ENCODE measurements around the gene SLC37A1.

Gene SLC37A1

GRCh38 chr21:42525676-42526378 is 12.2 kb downstream of the SLC37A1 start:
- 83 to 87% methylated on average over 9 of the region's 9 CpGs for WGBS, 2 experiments
- H3K4me3 ChIP-seq (ENCODE audit: insufficient read depth, low read depth, low read length), result no peak overlapping the region

GRCh38 chr21:42526379-42526727 is 12.7 kb downstream of the SLC37A1 start:
- no peak overlapping the region for H3K4me3 ChIP-seq (ENCODE audit: insufficient read depth, low read depth, low read length)

More at GRCh38 chr21:42525676-42526378, 12.2 kb downstream of the SLC37A1 start:
- Histone ChIP-seq H3K27me3 (ENCODE audit: control insufficient read depth, insufficient read depth, low read length, poor library complexity, severe bottlenecking) (no peaks in the 10 kb centered on the region), H3K27ac (ENCODE audit: insufficient read depth, low read depth, low read length, poor library complexity, severe bottlenecking) (no peak overlapping the region), H3K36me3 (ENCODE audit: control insufficient read depth, insufficient read depth, low read length) (no peaks in the 10 kb centered on the region), H3K4me1 (ENCODE audit: control insufficient read depth, insufficient read depth, low read length) (peaks cover 31% of the 10 kb centered on the region), H3K9me3 (ENCODE audit: control insufficient read depth, low read length) (no peaks in the 10 kb centered on the region)

GRCh38 chr21:42527127-42527488 is 13.5 kb downstream of the SLC37A1 start:
- Histone ChIP-seq H3K36me3 (ENCODE audit: control insufficient read depth, insufficient read depth, low read length) (no peaks in the 10 kb centered on the region), H3K27me3 (ENCODE audit: control insufficient read depth, insufficient read depth, low read length, poor library complexity, severe bottlenecking) (no peaks in the 10 kb centered on the region), H3K27ac (ENCODE audit: insufficient read depth, low read depth, low read length, poor library complexity, severe bottlenecking) (no peak overlapping the region), H3K4me1 (ENCODE audit: control insufficient read depth, insufficient read depth, low read length) (peaks cover 31% of the 10 kb centered on the region), H3K9me3 (ENCODE audit: control insufficient read depth, low read length) (no peaks in the 10 kb centered on the region), H3K4me3 (ENCODE audit: insufficient read depth, low read depth, low read length) (no peak overlapping the region)
- 95% methylated on average over 8 of the region's 8 CpGs for WGBS, 2 experiments

More at GRCh38 chr21:42526379-42526727, 12.7 kb downstream of the SLC37A1 start:
- H3K4me1 ChIP-seq (ENCODE audit: control insufficient read depth, insufficient read depth, low read length), result peaks cover 31% of the 10 kb centered on the region
- H3K27me3 ChIP-seq (ENCODE audit: control insufficient read depth, insufficient read depth, low read length, poor library complexity, severe bottlenecking), result no peaks in the 10 kb centered on the region
- no peaks in the 10 kb centered on the region for H3K36me3 ChIP-seq (ENCODE audit: control insufficient read depth, insufficient read depth, low read length)
- WGBS, 2 experiments, result 82 to 84% methylated on average over 9 of the region's 9 CpGs
- no peaks in the 10 kb centered on the region for H3K9me3 ChIP-seq (ENCODE audit: control insufficient read depth, low read length)
- no peak overlapping the region for H3K27ac ChIP-seq (ENCODE audit: insufficient read depth, low read depth, low read length, poor library complexity, severe bottlenecking)

- no peaks in the 10 kb centered on the region for H3K36me3 ChIP-seq (ENCODE audit: control insufficient read depth, insufficient read depth, low read length)
- peaks cover 31% of the 10 kb centered on the region for H3K4me1 ChIP-seq (ENCODE audit: control insufficient read depth, insufficient read depth, low read length)
- H3K27me3 ChIP-seq (ENCODE audit: control insufficient read depth, insufficient read depth, low read length, poor library complexity, severe bottlenecking), result no peaks in the 10 kb centered on the region
- WGBS, 2 experiments, result 94% methylated on average over 13 of the region's 13 CpGs
- no peaks in the 10 kb centered on the region for H3K9me3 ChIP-seq (ENCODE audit: control insufficient read depth, low read length)
- H3K27ac ChIP-seq (ENCODE audit: insufficient read depth, low read depth, low read length, poor library complexity, severe bottlenecking), result no peak overlapping the region
- H3K4me3 ChIP-seq (ENCODE audit: insufficient read depth, low read depth, low read length), result no peak overlapping the region
These were observed 14.0 kb downstream of the SLC37A1 start for GRCh38 chr21:42527489-42528158.

- no peaks in the 10 kb centered on the region for H3K9me3 ChIP-seq (ENCODE audit: control insufficient read depth, low read length)
- WGBS, 2 experiments, result 91 to 95% methylated on average over 5 of the region's 5 CpGs
- H3K27ac ChIP-seq (ENCODE audit: insufficient read depth, low read depth, low read length, poor library complexity, severe bottlenecking), result no peak overlapping the region
- no peaks in the 10 kb centered on the region for H3K36me3 ChIP-seq (ENCODE audit: control insufficient read depth, insufficient read depth, low read length)
- H3K4me1 ChIP-seq (ENCODE audit: control insufficient read depth, insufficient read depth, low read length), result peaks cover 13% of the 10 kb centered on the region
- no peaks in the 10 kb centered on the region for H3K27me3 ChIP-seq (ENCODE audit: control insufficient read depth, insufficient read depth, low read length, poor library complexity, severe bottlenecking)
- no peak overlapping the region for H3K4me3 ChIP-seq (ENCODE audit: insufficient read depth, low read depth, low read length)
These were observed 16.5 kb downstream of the SLC37A1 start for GRCh38 chr21:42530167-42530518.

GRCh38 chr21:42531771-42532170 is 18.1 kb downstream of the SLC37A1 start:
- Histone ChIP-seq H3K9me3 (ENCODE audit: control insufficient read depth, low read length) (no peaks in the 10 kb centered on the region), H3K27ac (ENCODE audit: insufficient read depth, low read depth, low read length, poor library complexity, severe bottlenecking) (no peak overlapping the region), H3K27me3 (ENCODE audit: control insufficient read depth, insufficient read depth, low read length, poor library complexity, severe bottlenecking) (no peaks in the 10 kb centered on the region), H3K36me3 (ENCODE audit: control insufficient read depth, insufficient read depth, low read length) (no peaks in the 10 kb centered on the region), H3K4me1 (ENCODE audit: control insufficient read depth, insufficient read depth, low read length) (peaks cover 3% of the 10 kb centered on the region), H3K4me3 (ENCODE audit: insufficient read depth, low read depth, low read length) (no peak overlapping the region)
- 94 to 96% methylated on average over 7 to 8 of the region's 8 CpGs for WGBS, 2 experiments

- no peak overlapping the region for H3K27ac ChIP-seq (ENCODE audit: insufficient read depth, low read depth, low read length, poor library complexity, severe bottlenecking)
- WGBS, 2 experiments, result 91 to 92% methylated on average over 18 of the region's 18 CpGs
- no peaks in the 10 kb centered on the region for H3K9me3 ChIP-seq (ENCODE audit: control insufficient read depth, low read length)
- no peak overlapping the region for H3K4me3 ChIP-seq (ENCODE audit: insufficient read depth, low read depth, low read length)
- H3K4me1 ChIP-seq (ENCODE audit: control insufficient read depth, insufficient read depth, low read length), result peaks cover 3% of the 10 kb centered on the region
- no peaks in the 10 kb centered on the region for H3K27me3 ChIP-seq (ENCODE audit: control insufficient read depth, insufficient read depth, low read length, poor library complexity, severe bottlenecking)
- no peaks in the 10 kb centered on the region for H3K36me3 ChIP-seq (ENCODE audit: control insufficient read depth, insufficient read depth, low read length)
These were observed 19.0 kb downstream of the SLC37A1 start for GRCh38 chr21:42532466-42533181.

- no peaks in the 10 kb centered on the region for H3K36me3 ChIP-seq (ENCODE audit: control insufficient read depth, insufficient read depth, low read length)
- no peak overlapping the region for H3K4me3 ChIP-seq (ENCODE audit: insufficient read depth, low read depth, low read length)
- H3K27ac ChIP-seq (ENCODE audit: insufficient read depth, low read depth, low read length, poor library complexity, severe bottlenecking), result no peak overlapping the region
- H3K27me3 ChIP-seq (ENCODE audit: control insufficient read depth, insufficient read depth, low read length, poor library complexity, severe bottlenecking), result no peaks in the 10 kb centered on the region
- peaks cover 3% of the 10 kb centered on the region for H3K4me1 ChIP-seq (ENCODE audit: control insufficient read depth, insufficient read depth, low read length)
- WGBS, 2 experiments, result 95 to 96% methylated on average over 12 to 13 of the region's 13 CpGs
- no peaks in the 10 kb centered on the region for H3K9me3 ChIP-seq (ENCODE audit: control insufficient read depth, low read length)
These were observed 19.8 kb downstream of the SLC37A1 start for GRCh38 chr21:42533306-42533962.

- no peaks in the 10 kb centered on the region for H3K27me3 ChIP-seq (ENCODE audit: control insufficient read depth, insufficient read depth, low read length, poor library complexity, severe bottlenecking)
- peaks cover 3% of the 10 kb centered on the region for H3K4me1 ChIP-seq (ENCODE audit: control insufficient read depth, insufficient read depth, low read length)
- no peak overlapping the region for H3K4me3 ChIP-seq (ENCODE audit: insufficient read depth, low read depth, low read length)
- H3K36me3 ChIP-seq (ENCODE audit: control insufficient read depth, insufficient read depth, low read length), result no peaks in the 10 kb centered on the region
- 92 to 94% methylated on average over 4 of the region's 4 CpGs for WGBS, 2 experiments
- H3K9me3 ChIP-seq (ENCODE audit: control insufficient read depth, low read length), result no peaks in the 10 kb centered on the region
- H3K27ac ChIP-seq (ENCODE audit: insufficient read depth, low read depth, low read length, poor library complexity, severe bottlenecking), result no peak overlapping the region
These were observed 20.3 kb downstream of the SLC37A1 start for GRCh38 chr21:42533963-42534355.

Measured in ectodermal cell (in vitro differentiated cells).